Nephron progenitor cell (in vitro differentiated cells): ENCODE results near the gene SLC9A6.
"Not testable (repeated sequence)": the region's sequence is repeated elsewhere in the genome, so short reads cannot be mapped to it uniquely, and the experiment has no call there.

Experiments used
- DNase-seq: peaks from one replicate; pipeline ENCODE4 v3.0.0; 2021
- H3K27ac Mint-ChIP-seq: 2 replicates; pipeline ENCODE4 v1.8.0; 2021; ENCODE audit warnings: mild to moderate bottlenecking, moderate library complexity, mixed read lengths
- H3K27me3 Mint-ChIP-seq: 2 replicates; pipeline ENCODE4 v1.8.0; 2021; ENCODE audit warnings: mild to moderate bottlenecking, low read depth, mixed read lengths; ENCODE audit not compliant: poor library complexity
- H3K36me3 Mint-ChIP-seq: 2 replicates; pipeline ENCODE4 v1.8.0; 2021; ENCODE audit warnings: low read depth, mixed read lengths
- H3K4me1 Mint-ChIP-seq: 2 replicates; pipeline ENCODE4 v1.8.0; 2021; ENCODE audit warnings: mixed read lengths
- H3K4me3 Mint-ChIP-seq: 2 replicates; pipeline ENCODE4 v1.8.0; 2021; ENCODE audit warnings: mild to moderate bottlenecking, moderate library complexity, mixed read lengths
- H3K9me3 Mint-ChIP-seq: 2 replicates; pipeline ENCODE4 v1.8.0; 2021; ENCODE audit warnings: mild to moderate bottlenecking, moderate library complexity, mixed read lengths
- TF ChIP-seq, protein P1 (sequence below): fragments of 200-600 bp; sonication (generic); IDR thresholded peaks from 2 replicates; pipeline ENCODE4 v1.5.0; 2021; ENCODE audit warnings: antibody characterized with exemption

The SLC9A6 gene

GRCh38 chrX:136047016-136047642 lies 61.9 kb downstream of the SLC9A6 start:
- H3K27ac Mint-ChIP-seq = no peak overlapping the region
- no peaks in the 10 kb centered on the region for H3K27me3 Mint-ChIP-seq
- TF ChIP-seq, protein P1, sequence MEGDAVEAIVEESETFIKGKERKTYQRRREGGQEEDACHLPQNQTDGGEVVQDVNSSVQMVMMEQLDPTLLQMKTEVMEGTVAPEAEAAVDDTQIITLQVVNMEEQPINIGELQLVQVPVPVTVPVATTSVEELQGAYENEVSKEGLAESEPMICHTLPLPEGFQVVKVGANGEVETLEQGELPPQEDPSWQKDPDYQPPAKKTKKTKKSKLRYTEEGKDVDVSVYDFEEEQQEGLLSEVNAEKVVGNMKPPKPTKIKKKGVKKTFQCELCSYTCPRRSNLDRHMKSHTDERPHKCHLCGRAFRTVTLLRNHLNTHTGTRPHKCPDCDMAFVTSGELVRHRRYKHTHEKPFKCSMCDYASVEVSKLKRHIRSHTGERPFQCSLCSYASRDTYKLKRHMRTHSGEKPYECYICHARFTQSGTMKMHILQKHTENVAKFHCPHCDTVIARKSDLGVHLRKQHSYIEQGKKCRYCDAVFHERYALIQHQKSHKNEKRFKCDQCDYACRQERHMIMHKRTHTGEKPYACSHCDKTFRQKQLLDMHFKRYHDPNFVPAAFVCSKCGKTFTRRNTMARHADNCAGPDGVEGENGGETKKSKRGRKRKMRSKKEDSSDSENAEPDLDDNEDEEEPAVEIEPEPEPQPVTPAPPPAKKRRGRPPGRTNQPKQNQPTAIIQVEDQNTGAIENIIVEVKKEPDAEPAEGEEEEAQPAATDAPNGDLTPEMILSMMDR = no peak
- peaks cover 17% of the 10 kb centered on the region for H3K36me3 Mint-ChIP-seq
- no peak for DNase-seq
- peaks cover 7% of the 10 kb centered on the region for H3K4me1 Mint-ChIP-seq
- H3K4me3 Mint-ChIP-seq = no peak overlapping the region
- peaks cover 45% of the 10 kb centered on the region for H3K9me3 Mint-ChIP-seq

DNA sequence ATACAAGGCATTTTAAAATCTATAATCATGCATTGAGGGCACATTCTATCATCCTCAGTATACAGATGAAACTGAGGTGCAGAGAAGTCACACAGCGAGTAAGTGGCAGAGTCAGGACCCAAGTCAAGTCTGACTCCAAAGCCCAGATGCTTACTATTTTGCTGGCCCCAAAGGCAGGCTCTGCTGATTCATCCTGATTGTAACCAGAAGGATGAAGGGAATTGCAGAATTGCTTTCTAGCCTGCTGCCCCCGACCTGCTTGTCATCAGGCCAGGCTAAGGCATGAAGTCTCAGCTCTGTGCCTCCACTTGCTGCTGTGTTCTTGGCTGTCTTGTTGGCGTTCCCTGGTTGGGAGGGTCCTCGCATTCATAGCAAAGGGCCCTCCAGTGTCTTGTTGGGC lies 62.7 kb downstream of the SLC9A6 start:
- no peak for DNase-seq
- Mint-ChIP-seq H3K4me3 (no peak overlapping the region), H3K36me3 (peaks cover 12% of the 10 kb centered on the region), H3K27me3 (no peaks in the 10 kb centered on the region), H3K9me3 (peaks cover 49% of the 10 kb centered on the region), H3K4me1 (peaks cover 7% of the 10 kb centered on the region), H3K27ac (no peak overlapping the region)
- TF ChIP-seq, protein P1 = no peak

DNA sequence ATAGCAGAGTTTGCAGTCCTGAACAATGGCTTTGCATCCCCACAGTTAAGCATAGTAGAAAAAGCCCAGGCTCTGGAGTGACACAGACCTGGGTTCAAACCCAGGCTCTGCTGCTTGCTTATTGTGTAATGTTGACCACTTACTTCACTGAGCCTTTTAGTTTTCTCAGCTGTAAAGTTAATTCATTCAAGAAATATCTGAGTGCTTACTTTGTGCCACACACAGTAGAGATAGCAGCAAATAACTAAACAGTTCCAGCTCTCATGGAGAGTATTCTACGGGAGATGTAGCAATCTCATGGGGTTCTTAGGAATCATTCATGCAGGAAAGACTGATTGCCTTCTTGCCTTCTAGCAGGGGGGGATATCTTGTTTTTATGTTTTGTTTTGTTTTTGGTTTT lies 63.2 kb downstream of the SLC9A6 start:
- no peak for DNase-seq
- TF ChIP-seq, protein P1 = no peak
- Mint-ChIP-seq H3K36me3 (peaks cover 8% of the 10 kb centered on the region), H3K27me3 (no peaks in the 10 kb centered on the region), H3K9me3 (peaks cover 50% of the 10 kb centered on the region), H3K4me1 (peaks cover 7% of the 10 kb centered on the region), H3K4me3 (no peak overlapping the region), H3K27ac (no peak overlapping the region)

DNA sequence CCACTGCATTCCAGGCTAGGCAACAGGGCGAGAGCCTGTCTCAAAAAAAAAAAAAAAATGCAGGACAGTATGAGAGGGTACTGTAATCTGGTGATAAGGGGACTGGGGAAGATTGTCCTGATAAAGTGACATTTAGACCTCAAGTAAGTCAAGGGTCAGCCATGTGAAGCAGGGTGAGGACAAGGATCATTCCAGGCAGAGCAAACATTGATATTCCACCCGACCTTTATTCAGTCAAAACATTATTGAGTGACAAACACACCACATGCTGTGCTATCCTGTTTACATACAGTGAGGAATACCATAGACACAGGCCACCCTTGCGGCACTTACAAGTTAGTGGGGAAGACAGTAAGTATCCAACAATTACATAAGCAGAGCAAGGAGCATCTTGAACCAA lies 64.4 kb downstream of the SLC9A6 start:
- TF ChIP-seq, protein P1 = no peak
- Mint-ChIP-seq H3K27ac (no peak overlapping the region), H3K4me1 (peaks cover 7% of the 10 kb centered on the region), H3K4me3 (no peak overlapping the region), H3K9me3 (peaks cover 45% of the 10 kb centered on the region), H3K27me3 (no peaks in the 10 kb centered on the region), H3K36me3 (no peaks in the 10 kb centered on the region)
- no peak for DNase-seq

DNA sequence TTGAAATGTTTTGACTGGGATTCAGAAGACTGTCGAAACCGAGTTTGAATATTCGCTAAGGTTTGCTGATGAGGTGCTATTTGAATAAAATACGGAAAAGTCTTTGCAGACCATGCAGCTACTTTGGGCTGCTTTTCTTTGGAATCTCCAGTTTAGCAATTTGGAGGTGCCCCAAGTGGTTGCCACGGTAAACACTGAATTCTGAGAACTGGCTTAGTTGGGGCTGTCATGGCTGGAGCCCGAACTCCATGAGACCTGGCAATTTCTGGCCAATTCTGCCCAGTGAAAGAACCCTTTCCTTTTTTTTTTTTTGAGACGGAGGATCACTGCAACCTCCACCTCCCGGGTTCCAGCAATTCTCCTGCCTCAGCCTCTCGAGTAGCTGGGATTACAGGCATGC lies 65.6 kb downstream of the SLC9A6 start:
- H3K9me3 Mint-ChIP-seq = peaks cover 51% of the 10 kb centered on the region
- not testable (repeated sequence) for H3K36me3 Mint-ChIP-seq, DNase-seq, H3K27ac Mint-ChIP-seq, H3K4me1 Mint-ChIP-seq, H3K4me3 Mint-ChIP-seq, H3K27me3 Mint-ChIP-seq

GRCh38 chrX:136051611-136052010 lies 66.4 kb downstream of the SLC9A6 start:
- peaks cover 56% of the 10 kb centered on the region for H3K9me3 Mint-ChIP-seq
- H3K27ac Mint-ChIP-seq = no peak overlapping the region
- peaks cover 7% of the 10 kb centered on the region for H3K4me1 Mint-ChIP-seq
- no peak for DNase-seq
- H3K27me3 Mint-ChIP-seq = peaks cover 2% of the 10 kb centered on the region
- H3K4me3 Mint-ChIP-seq = no peak overlapping the region
- H3K36me3 Mint-ChIP-seq = no peaks in the 10 kb centered on the region
- TF ChIP-seq, protein P1 = no peak
